Stomach (tissue), 9 donors: Measurements from ENCODE around the gene OST4. TPM values are rescaled to one million over a fixed set of nuclear protein-coding genes. Genes with fewer than 3 reads are reported as not detected.

Source experiments
- DNase-seq, 2 donors: peaks; one replicate each; pipeline versions ENCODE4 v3.0.0 to v3.0.0-alpha.2; 2013 to 2019
- H3K27ac ChIP-seq, 5 donors: fragments of 200-600 bp in 4 of 5; sonication (generic) in 4 of 5; one replicate each; pipeline ENCODE4 v1.5.1; 2013 to 2019; ENCODE audit warnings: mild to moderate bottlenecking in 1 of 5, moderate library complexity in 1 of 5
- H3K27me3 ChIP-seq, 3 donors: fragments of 200-600 bp; sonication (generic); one replicate each; pipeline ENCODE4 v1.5.1; 2017 to 2019; ENCODE audit warnings: mixed run types in 1 of 3
- H3K36me3 ChIP-seq, 4 donors: fragments of 200-600 bp; sonication (generic); 1 replicate in 3 of 4; 2 replicates in 1 of 4; pipeline ENCODE4 v1.5.1; 2016 to 2019
- H3K4me1 ChIP-seq, 4 donors: fragments of 200-600 bp; sonication (generic); one replicate each; pipeline ENCODE4 v1.5.1; 2016 to 2019
- H3K4me3 ChIP-seq, 4 donors: fragments of 200-600 bp; sonication (generic) in 3 of 4; one replicate each; pipeline ENCODE4 v1.5.1; 2016 to 2019; ENCODE audit warnings: mild to moderate bottlenecking in 1 of 4
- H3K9me3 ChIP-seq, 4 donors: fragments of 200-600 bp; sonication (generic); one replicate each; pipeline ENCODE4 v1.5.1; 2016 to 2019
- CTCF ChIP-seq, 7 experiments: fragments of 450-650 bp in 4 of 7; fragments of 200-600 bp in 3 of 7; sonication (generic) in 3 of 7; IDR thresholded peaks; one replicate each; pipeline ENCODE4 v1.5.1; 2016 to 2019; ENCODE audit warnings: antibody characterized with exemption in 7 of 7, control low read depth in 2 of 7, mild to moderate bottlenecking in 1 of 7
- EP300 ChIP-seq: sonication (generic); formaldehyde crosslinking; IDR thresholded peaks from one replicate; pipeline ENCODE4 v1.6.1; 2017; ENCODE audit warnings: antibody characterized with exemption
- POLR2A ChIP-seq, 4 donors: fragments of 450-650 bp; IDR thresholded peaks; one replicate each; pipeline ENCODE4 v1.6.1; 2016; ENCODE audit warnings: antibody characterized with exemption in 4 of 4, control low read depth in 2 of 4, mild to moderate bottlenecking in 1 of 4, moderate library complexity in 1 of 4
- POLR2AphosphoS5 ChIP-seq, 3 donors: sonication (generic); formaldehyde crosslinking; IDR thresholded peaks; one replicate each; pipeline ENCODE4 v1.6.1; 2016; ENCODE audit warnings: antibody characterized with exemption in 3 of 3
- WGBS, 5 donors: extraction: QIAGEN DNeasy Blood & Tissue Kit in 3 of 5; methylation state at CpG; one replicate each; pipeline versions ENCODE4 v1.1.5 to v1.1.7; 2013 to 2018; 5-methylcytosine and 5-hydroxymethylcytosine counted together
- intact Hi-C: fragments of 100-400 bp; cut with DNase I; formaldehyde crosslinking; loops from one replicate; pipeline ENCODE4 v1.15.1; 2023; ENCODE audit warnings: low total_unique reads
- polyA plus RNA-seq, 3 donors: library from polyadenylated mRNA; stranded (reverse); fragments of 200-250 nt; gene quantifications; one replicate each; pipeline ENCODE4 v1.2.3, GENCODE V29; 2013
- total RNA-seq, 5 donors: library from RNA; depleted of rRNA; stranded (reverse); fragments of >200 nt; gene quantifications; one replicate each; pipeline versions ENCODE4 v1.1.0 to v1.2.3, GENCODE V29; 2014 to 2016
- donor health status: healthy with polysubstance abuse.
- donor health status: Bipolar disorder and iron deficiency.
- donor health status: healthy.

The OST4 gene
- total and polyA plus RNA-seq, 8 donors: 16.8 to 610 (median 209) TPM

GRCh38 chr2:27029051-27029450 is 42.4 kb downstream of the OST4 start:
- peaks cover 6 to 21% (median 18%) of the 10 kb centered on the region in 4 donors for H3K4me1 ChIP-seq
- H3K4me3 ChIP-seq: no peak overlapping the region
- H3K27ac ChIP-seq: no peak overlapping the region
- H3K36me3 ChIP-seq: peaks cover 12 to 50% (median 46%) of the 10 kb centered on the region in 4 donors
- no peak for TF ChIP-seq EP300
- TF ChIP-seq CTCF (IDR thresholded peaks at IDR 0.05): no peak
- TF ChIP-seq POLR2AphosphoS5 (IDR thresholded peaks at IDR 0.05): no peak
- no peak for TF ChIP-seq POLR2A (IDR thresholded peaks at IDR 0.05)
- no peaks in the 10 kb centered on the region for H3K9me3 ChIP-seq
- intact Hi-C loops: no loop called here
- H3K27me3 ChIP-seq: no peaks in the 10 kb centered on the region
- no peak for DNase-seq
- WGBS, 5 donors: 79 to 100% (median 87%) methylated on average over 2 of the region's 2 CpGs

GRCh38 chr2:27027211-27027651 is 44.2 kb downstream of the OST4 start:
- WGBS, 5 donors: 89 to 94% (median 93%) methylated on average over 9 to 10 of the region's 10 CpGs
- TF ChIP-seq POLR2A (IDR thresholded peaks at IDR 0.05): no peak
- TF ChIP-seq EP300: no peak
- TF ChIP-seq CTCF (IDR thresholded peaks at IDR 0.05): no peak
- no peak for TF ChIP-seq POLR2AphosphoS5 (IDR thresholded peaks at IDR 0.05)
- peaks cover 0 to 9% (median 8%) of the 10 kb centered on the region in 4 donors for H3K4me1 ChIP-seq
- H3K27me3 ChIP-seq: no peaks in the 10 kb centered on the region
- no peaks in the 10 kb centered on the region for H3K9me3 ChIP-seq
- H3K4me3 ChIP-seq: no peak overlapping the region
- no peak overlapping the region for H3K27ac ChIP-seq
- no peak for DNase-seq
- peaks cover 25 to 68% (median 64%) of the 10 kb centered on the region in 4 donors for H3K36me3 ChIP-seq
- intact Hi-C loops: no loop called here

GRCh38 chr2:27025861-27026851 is 45.3 kb downstream of the OST4 start:
- no peak overlapping the region for H3K4me3 ChIP-seq
- no peak for DNase-seq
- intact Hi-C loops: no loop called here
- H3K9me3 ChIP-seq: no peaks in the 10 kb centered on the region
- WGBS, 5 donors: 91 to 94% (median 91%) methylated on average over 24 of the region's 24 CpGs
- H3K36me3 ChIP-seq: peaks cover 25 to 73% (median 66%) of the 10 kb centered on the region in 4 donors
- TF ChIP-seq POLR2A (IDR thresholded peaks at IDR 0.05) (no peak), EP300 (no peak), CTCF (IDR thresholded peaks at IDR 0.05) (no peak), POLR2AphosphoS5 (IDR thresholded peaks at IDR 0.05) (no peak)
- H3K4me1 ChIP-seq: peaks cover 0 to 9% (median 7%) of the 10 kb centered on the region in 4 donors
- no peak overlapping the region for H3K27ac ChIP-seq
- no peaks in the 10 kb centered on the region for H3K27me3 ChIP-seq

DNA sequence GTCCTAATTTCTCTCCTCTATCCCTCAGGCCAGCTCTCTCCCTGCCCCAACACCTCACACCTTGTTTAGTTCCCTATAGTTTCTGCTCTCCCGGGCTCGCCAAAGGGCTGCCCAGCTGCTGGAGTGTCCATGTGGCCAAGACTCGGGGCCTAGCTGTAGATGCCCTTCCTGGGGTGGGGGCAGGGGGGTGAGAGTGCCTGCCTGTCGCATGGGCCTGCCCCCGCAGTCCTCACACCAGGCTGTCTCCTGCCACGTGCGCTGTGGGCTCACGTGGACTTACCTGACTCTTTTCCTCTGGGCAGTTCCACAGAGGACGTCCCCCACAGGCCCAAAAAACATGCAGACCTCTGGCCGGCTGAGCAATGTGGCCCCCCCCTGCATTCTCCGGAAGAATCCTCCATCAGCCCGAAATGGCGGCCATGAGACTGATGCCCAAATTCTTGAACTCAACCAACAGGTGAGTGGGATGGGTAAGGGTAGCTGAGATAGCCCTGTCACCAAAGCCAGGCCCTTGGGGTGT is 46.1 kb downstream of the OST4 start:
- 89 to 98% (median 92%) methylated on average over 5 to 13 of the region's 13 CpGs for WGBS, 5 donors
- H3K4me3 ChIP-seq: no peak overlapping the region
- intact Hi-C loops: no loop called here
- H3K27ac ChIP-seq: no peak overlapping the region
- no peak for TF ChIP-seq CTCF (IDR thresholded peaks at IDR 0.05)
- TF ChIP-seq POLR2AphosphoS5 (IDR thresholded peaks at IDR 0.05): no peak
- no peak for TF ChIP-seq EP300
- TF ChIP-seq POLR2A (IDR thresholded peaks at IDR 0.05): no peak
- no peaks in the 10 kb centered on the region for H3K9me3 ChIP-seq
- H3K4me1 ChIP-seq: peaks cover 0 to 17% (median 12%) of the 10 kb centered on the region in 4 donors
- no peak for DNase-seq
- H3K27me3 ChIP-seq: no peaks in the 10 kb centered on the region
- H3K36me3 ChIP-seq: peaks cover 25 to 73% (median 66%) of the 10 kb centered on the region in 4 donors
